GM12873 (cell line): ENCODE results near the gene IARS1.

ENCODE experiments used
- CTCF ChIP-seq: IDR thresholded peaks from 2 replicates; pipeline ENCODE4 v1.5.1; 2012; ENCODE audit warnings: low read depth, mild to moderate bottlenecking, moderate library complexity, low read length, control low read depth; ENCODE audit not compliant: insufficient read depth; ENCODE audit errors: missing control alignments

IARS1 gene

GRCh38 chr9:92325991-92326500, 32.5 kb upstream of the IARS1 start:
- no peak for TF ChIP-seq CTCF

GRCh38 chr9:92325269-92325990, 31.9 kb upstream of the IARS1 start, which contains the start of the genes CENPP and NOL8:
CENPP (plus strand) TSS chr9:92325953.
NOL8 (minus strand) TSS chr9:92325350; CDS start chr9:92324161, 1,189 bp downstream.
- no peak for TF ChIP-seq CTCF

GRCh38 chr9:92324889-92325268, 31.4 kb upstream of the IARS1 start:
- no peak for TF ChIP-seq CTCF

DNA sequence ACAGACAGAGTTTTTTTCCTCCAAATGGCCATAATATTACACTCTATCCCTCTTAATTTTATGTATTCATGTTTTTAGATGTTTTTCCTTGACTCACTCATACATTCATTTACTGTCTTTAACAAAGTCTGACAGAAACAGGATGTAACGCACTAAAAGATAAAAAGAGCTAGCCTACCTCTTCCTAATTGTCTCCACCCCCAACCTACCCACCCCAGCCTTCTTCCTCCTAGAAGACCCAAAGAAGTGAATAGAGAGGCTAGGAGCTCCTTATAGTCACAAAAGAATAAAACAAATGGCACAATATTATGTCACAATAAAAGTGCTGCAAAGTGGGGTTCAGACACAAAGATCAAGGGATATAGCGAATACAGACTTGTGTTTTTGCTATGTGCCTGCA, 30.9 kb upstream of the IARS1 start:
- no peak for TF ChIP-seq CTCF

- TF ChIP-seq CTCF = no peak
These were observed 22.0 kb upstream of the IARS1 start for GRCh38 chr9:92315456-92315855.

GRCh38 chr9:92313624-92314012, 20.1 kb upstream of the IARS1 start:
- TF ChIP-seq CTCF = no peak

DNA sequence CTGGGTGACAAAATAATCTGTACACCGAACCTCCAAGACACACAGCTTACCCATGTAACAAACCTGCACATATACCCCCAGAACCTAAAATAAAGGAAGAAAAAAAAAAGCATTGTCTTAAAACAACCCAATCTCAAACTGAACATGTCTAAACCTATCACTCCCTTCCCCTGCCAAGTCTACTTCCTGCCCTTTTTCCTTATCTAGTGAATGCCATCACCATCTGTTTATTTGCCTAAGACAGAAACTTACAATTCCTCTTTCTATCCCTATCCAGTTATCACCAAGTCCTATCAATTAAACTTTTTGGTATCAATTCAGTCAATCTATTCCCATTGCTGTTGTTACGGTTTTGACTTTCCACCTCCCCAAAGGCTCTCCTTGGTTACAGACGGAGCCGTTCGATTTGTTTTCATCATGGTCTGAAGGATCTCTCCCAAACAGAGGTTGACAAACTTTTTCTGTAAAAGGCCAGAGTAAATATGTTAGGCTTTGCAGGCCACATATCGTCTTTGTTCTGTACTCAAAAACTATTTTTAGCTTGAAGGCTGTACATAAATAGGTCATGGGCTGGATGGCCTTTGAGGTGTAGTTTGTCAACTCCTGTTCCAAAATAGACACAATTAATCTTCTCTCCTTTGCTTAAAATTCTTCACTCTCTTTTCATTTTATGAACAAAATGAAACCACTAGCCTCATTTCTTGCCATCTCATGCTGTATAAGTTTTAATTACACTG, 19.6 kb upstream of the IARS1 start:
- TF ChIP-seq CTCF = no peak
